GM23338 (cell line): ENCODE results near the gene BIN1. TPM values are rescaled to one million over a fixed set of nuclear protein-coding genes. Genes with fewer than 3 reads are reported as not detected.

ENCODE experiments used
- ATAC-seq: fragments of 200-7000 bp; cut with Tn5 transposase; 3 replicates; pipeline ENCODE4 v1.9.1; 2020
- DNase-seq: peaks from one replicate; pipeline ENCODE4 v3.0.0-alpha.2; 2015; ENCODE audit warnings: low spot score
- H2AFZ ChIP-seq: fragments of 200-600 bp; sonication (generic); 2 replicates; pipeline ENCODE4 v1.8.0; 2016; ENCODE audit warnings: antibody characterized with exemption, mild to moderate bottlenecking, moderate library complexity
- H3F3A ChIP-seq: fragments of 200-600 bp; sonication (generic); replicated peaks from 2 replicates; pipeline ENCODE4 v1.8.0; 2017; ENCODE audit warnings: antibody characterized with exemption, mixed run types, low read depth
- H3K27ac ChIP-seq: fragments of 200-600 bp; sonication (generic); 2 replicates; pipeline ENCODE4 v1.6.1; 2016; ENCODE audit warnings: low read depth
- H3K27me3 ChIP-seq: fragments of 200-600 bp; sonication (generic); 2 replicates; pipeline ENCODE4 v1.8.0; 2016; ENCODE audit warnings: mild to moderate bottlenecking, mixed run types, moderate library complexity; ENCODE audit not compliant: insufficient read depth
- H3K36me3 ChIP-seq: fragments of 200-600 bp; sonication (generic); 2 replicates; pipeline ENCODE4 v1.8.0; 2016; ENCODE audit warnings: mild to moderate bottlenecking; ENCODE audit not compliant: insufficient read depth
- H3K4me1 ChIP-seq: fragments of 200-600 bp; sonication (generic); 2 replicates; pipeline ENCODE4 v1.8.0; 2016; ENCODE audit warnings: mild to moderate bottlenecking, moderate library complexity; ENCODE audit not compliant: insufficient read depth
- H3K4me2 ChIP-seq: fragments of 200-600 bp; sonication (generic); 2 replicates; pipeline ENCODE4 v1.7.1; 2017; ENCODE audit warnings: mixed run types
- H3K4me3 ChIP-seq: fragments of 200-600 bp; sonication (generic); 2 replicates; pipeline ENCODE4 v1.6.1; 2016; ENCODE audit warnings: mixed run types
- H3K79me2 ChIP-seq: fragments of 200-600 bp; sonication (generic); replicated peaks from 2 replicates; pipeline ENCODE4 v1.8.0; 2017; ENCODE audit warnings: mild to moderate bottlenecking; ENCODE audit not compliant: insufficient read depth
- H3K9me2 ChIP-seq: fragments of 200-600 bp; sonication (generic); 2 replicates; pipeline ENCODE4 v1.8.0; 2017; ENCODE audit not compliant: insufficient read depth
- H4K20me1 ChIP-seq: fragments of 200-600 bp; sonication (generic); replicated peaks from 2 replicates; pipeline ENCODE4 v1.8.0; 2017; ENCODE audit warnings: mild to moderate bottlenecking; ENCODE audit not compliant: insufficient read depth
- H3K27ac Mint-ChIP-seq: 2 replicates; pipeline ENCODE4 v1.8.0; 2020; ENCODE audit warnings: inconsistent platforms, mild to moderate bottlenecking, moderate library complexity, mixed read lengths
- H3K27me3 Mint-ChIP-seq: 3 replicates; pipeline ENCODE4 v1.8.0; 2022; ENCODE audit warnings: low read depth, mild to moderate bottlenecking, moderate library complexity, mixed read lengths, inconsistent platforms; ENCODE audit not compliant: insufficient read depth, poor library complexity
- H3K36me3 Mint-ChIP-seq: 3 replicates; pipeline ENCODE4 v1.8.0; 2021; ENCODE audit warnings: low read depth, mild to moderate bottlenecking, inconsistent platforms, moderate library complexity, mixed read lengths
- H3K4me1 Mint-ChIP-seq: 3 replicates; pipeline ENCODE4 v1.8.0; 2020; ENCODE audit warnings: mild to moderate bottlenecking, inconsistent platforms, mixed read lengths
- H3K4me3 Mint-ChIP-seq: 3 replicates; pipeline ENCODE4 v1.8.0; 2021; ENCODE audit warnings: moderate library complexity, mild to moderate bottlenecking, inconsistent platforms, mixed read lengths
- H3K9me3 Mint-ChIP-seq: 3 replicates; pipeline ENCODE4 v1.8.0; 2020; ENCODE audit warnings: moderate library complexity, mild to moderate bottlenecking, inconsistent platforms, mixed read lengths
- CREB1 ChIP-seq: fragments of 250-450 bp; sonication (Bioruptor Pico); IDR thresholded peaks from 2 replicates; pipeline ENCODE4 v1.5.0; 2020; ENCODE audit warnings: low read depth, mild to moderate bottlenecking, moderate library complexity
- EZH2 ChIP-seq: fragments of 200-600 bp; sonication (generic); IDR thresholded peaks from one replicate; pipeline ENCODE4 v1.8.0; 2017; ENCODE audit warnings: antibody characterized with exemption, mild to moderate bottlenecking, low read depth; ENCODE audit not compliant: unreplicated experiment
- EZH2phosphoT487 ChIP-seq: fragments of 200-600 bp; sonication (generic); IDR thresholded peaks from one replicate; pipeline ENCODE4 v1.8.1; 2018; ENCODE audit warnings: antibody characterized with exemption; ENCODE audit not compliant: unreplicated experiment
- JUNB ChIP-seq: IDR thresholded peaks from one replicate; pipeline ENCODE4 v1.6.1; 2016; ENCODE audit warnings: antibody characterized with exemption; ENCODE audit not compliant: unreplicated experiment
- NANOG ChIP-seq: IDR thresholded peaks from 2 replicates; pipeline ENCODE4 v1.6.1; 2016; ENCODE audit warnings: antibody characterized with exemption, borderline replicate concordance
- POLR2AphosphoS5 ChIP-seq: IDR thresholded peaks from 2 replicates; pipeline ENCODE4 v1.6.1; 2016; ENCODE audit warnings: antibody characterized with exemption, low read depth
- STAT1 ChIP-seq: IDR thresholded peaks from one replicate; pipeline ENCODE4 v1.6.1; 2016; ENCODE audit warnings: antibody characterized with exemption; ENCODE audit not compliant: unreplicated experiment
- ZNF114 ChIP-seq: fragments of 250-450 bp; sonication (Bioruptor Pico); IDR thresholded peaks from 2 replicates; pipeline ENCODE4 v1.5.0; 2020; ENCODE audit warnings: mild to moderate bottlenecking, moderate library complexity
- ZNF331 ChIP-seq: fragments of 250-450 bp; sonication (Bioruptor Pico); IDR thresholded peaks from 2 replicates; pipeline ENCODE4 v1.5.0; 2020; ENCODE audit warnings: low read depth, mild to moderate bottlenecking, moderate library complexity
- polyA plus RNA-seq: library from polyadenylated mRNA; unstranded; fragments of >200 nt; fragmentation: Nextera tagmentation; extraction: Ambion mirVana; gene quantifications from 2 replicates; pipeline ENCODE4 v1.2.1, GENCODE V29; 2016
- total RNA-seq: library from RNA; depleted of rRNA; stranded (reverse); fragments of >200 nt; shearing (Covaris generic); gene quantifications from 2 replicates; pipeline ENCODE4 v1.2.3, GENCODE V29; 2014
- TF ChIP-seq, protein P1 (sequence below): fragments of 250-450 bp; sonication (Bioruptor Pico); IDR thresholded peaks from 2 replicates; pipeline ENCODE4 v1.5.0; 2020; ENCODE audit warnings: mild to moderate bottlenecking, moderate library complexity
- TF ChIP-seq, protein P2 (sequence below): IDR thresholded peaks from one replicate; pipeline ENCODE4 v1.6.1; 2018; ENCODE audit warnings: antibody characterized with exemption; ENCODE audit not compliant: unreplicated experiment
- TF ChIP-seq, protein P3 (sequence below): IDR thresholded peaks from 2 replicates; pipeline ENCODE4 v1.6.1; 2016; ENCODE audit warnings: antibody characterized with exemption
- TF ChIP-seq, protein P4 (sequence below), 2 experiments: fragments of 200-600 bp in 1 of 2; sonication (generic) in 1 of 2; conservative IDR thresholded peaks; 2 replicates each; pipeline versions ENCODE4 v1.5.1 to v1.6.1; 2016 to 2017; ENCODE audit warnings: antibody characterized with exemption in 2 of 2, low read depth in 2 of 2, mild to moderate bottlenecking in 2 of 2, moderate library complexity in 1 of 2

BIN1 gene
- total and polyA plus RNA-seq, 2 experiments from 2014 or later, result 30.1 to 56.4 TPM

DNA sequence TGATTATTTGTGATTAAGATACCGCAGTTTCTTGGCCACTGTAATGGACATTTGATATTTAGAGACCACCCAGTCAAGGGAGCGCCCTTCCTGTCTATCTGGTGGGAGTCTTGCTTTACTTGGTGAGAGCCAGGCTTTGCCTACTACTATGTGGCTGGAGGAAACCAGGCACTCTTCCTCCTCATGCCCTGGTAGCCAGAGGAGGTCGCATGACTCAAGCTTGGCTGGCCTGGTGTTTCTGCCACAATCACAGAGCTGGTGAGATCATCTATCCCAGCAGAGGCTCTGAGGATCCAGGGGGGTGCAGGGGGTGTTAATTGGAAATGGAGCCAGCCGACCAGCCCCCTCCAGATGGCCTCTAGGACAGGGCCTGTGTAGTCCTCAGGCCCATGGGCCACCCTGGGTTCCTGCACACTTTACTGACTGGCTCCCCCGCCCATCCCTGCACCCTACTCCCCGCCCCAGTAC is 46.8 kb upstream of the BIN1 start:
- H3K4me2 ChIP-seq, result no peak overlapping the region
- H3K4me3 Mint-ChIP-seq, result no peak overlapping the region

More for the DNA sequence above, 46.8 kb upstream of the BIN1 start:
- Histone ChIP-seq H4K20me1 (no peaks in the 10 kb centered on the region), H3K79me2 (no peaks in the 10 kb centered on the region), H3K36me3 (no peaks in the 10 kb centered on the region), H3K27ac (no peak overlapping the region), H3K27me3 (no peaks in the 10 kb centered on the region), H3F3A (no peaks in the 10 kb centered on the region), H2AFZ (no peak overlapping the region), H3K9me2 (no peaks in the 10 kb centered on the region), H3K4me1 (peaks cover 10% of the 10 kb centered on the region), H3K4me3 (no peak overlapping the region)
- TF ChIP-seq NANOG, result no peak
- TF ChIP-seq, protein P1, sequence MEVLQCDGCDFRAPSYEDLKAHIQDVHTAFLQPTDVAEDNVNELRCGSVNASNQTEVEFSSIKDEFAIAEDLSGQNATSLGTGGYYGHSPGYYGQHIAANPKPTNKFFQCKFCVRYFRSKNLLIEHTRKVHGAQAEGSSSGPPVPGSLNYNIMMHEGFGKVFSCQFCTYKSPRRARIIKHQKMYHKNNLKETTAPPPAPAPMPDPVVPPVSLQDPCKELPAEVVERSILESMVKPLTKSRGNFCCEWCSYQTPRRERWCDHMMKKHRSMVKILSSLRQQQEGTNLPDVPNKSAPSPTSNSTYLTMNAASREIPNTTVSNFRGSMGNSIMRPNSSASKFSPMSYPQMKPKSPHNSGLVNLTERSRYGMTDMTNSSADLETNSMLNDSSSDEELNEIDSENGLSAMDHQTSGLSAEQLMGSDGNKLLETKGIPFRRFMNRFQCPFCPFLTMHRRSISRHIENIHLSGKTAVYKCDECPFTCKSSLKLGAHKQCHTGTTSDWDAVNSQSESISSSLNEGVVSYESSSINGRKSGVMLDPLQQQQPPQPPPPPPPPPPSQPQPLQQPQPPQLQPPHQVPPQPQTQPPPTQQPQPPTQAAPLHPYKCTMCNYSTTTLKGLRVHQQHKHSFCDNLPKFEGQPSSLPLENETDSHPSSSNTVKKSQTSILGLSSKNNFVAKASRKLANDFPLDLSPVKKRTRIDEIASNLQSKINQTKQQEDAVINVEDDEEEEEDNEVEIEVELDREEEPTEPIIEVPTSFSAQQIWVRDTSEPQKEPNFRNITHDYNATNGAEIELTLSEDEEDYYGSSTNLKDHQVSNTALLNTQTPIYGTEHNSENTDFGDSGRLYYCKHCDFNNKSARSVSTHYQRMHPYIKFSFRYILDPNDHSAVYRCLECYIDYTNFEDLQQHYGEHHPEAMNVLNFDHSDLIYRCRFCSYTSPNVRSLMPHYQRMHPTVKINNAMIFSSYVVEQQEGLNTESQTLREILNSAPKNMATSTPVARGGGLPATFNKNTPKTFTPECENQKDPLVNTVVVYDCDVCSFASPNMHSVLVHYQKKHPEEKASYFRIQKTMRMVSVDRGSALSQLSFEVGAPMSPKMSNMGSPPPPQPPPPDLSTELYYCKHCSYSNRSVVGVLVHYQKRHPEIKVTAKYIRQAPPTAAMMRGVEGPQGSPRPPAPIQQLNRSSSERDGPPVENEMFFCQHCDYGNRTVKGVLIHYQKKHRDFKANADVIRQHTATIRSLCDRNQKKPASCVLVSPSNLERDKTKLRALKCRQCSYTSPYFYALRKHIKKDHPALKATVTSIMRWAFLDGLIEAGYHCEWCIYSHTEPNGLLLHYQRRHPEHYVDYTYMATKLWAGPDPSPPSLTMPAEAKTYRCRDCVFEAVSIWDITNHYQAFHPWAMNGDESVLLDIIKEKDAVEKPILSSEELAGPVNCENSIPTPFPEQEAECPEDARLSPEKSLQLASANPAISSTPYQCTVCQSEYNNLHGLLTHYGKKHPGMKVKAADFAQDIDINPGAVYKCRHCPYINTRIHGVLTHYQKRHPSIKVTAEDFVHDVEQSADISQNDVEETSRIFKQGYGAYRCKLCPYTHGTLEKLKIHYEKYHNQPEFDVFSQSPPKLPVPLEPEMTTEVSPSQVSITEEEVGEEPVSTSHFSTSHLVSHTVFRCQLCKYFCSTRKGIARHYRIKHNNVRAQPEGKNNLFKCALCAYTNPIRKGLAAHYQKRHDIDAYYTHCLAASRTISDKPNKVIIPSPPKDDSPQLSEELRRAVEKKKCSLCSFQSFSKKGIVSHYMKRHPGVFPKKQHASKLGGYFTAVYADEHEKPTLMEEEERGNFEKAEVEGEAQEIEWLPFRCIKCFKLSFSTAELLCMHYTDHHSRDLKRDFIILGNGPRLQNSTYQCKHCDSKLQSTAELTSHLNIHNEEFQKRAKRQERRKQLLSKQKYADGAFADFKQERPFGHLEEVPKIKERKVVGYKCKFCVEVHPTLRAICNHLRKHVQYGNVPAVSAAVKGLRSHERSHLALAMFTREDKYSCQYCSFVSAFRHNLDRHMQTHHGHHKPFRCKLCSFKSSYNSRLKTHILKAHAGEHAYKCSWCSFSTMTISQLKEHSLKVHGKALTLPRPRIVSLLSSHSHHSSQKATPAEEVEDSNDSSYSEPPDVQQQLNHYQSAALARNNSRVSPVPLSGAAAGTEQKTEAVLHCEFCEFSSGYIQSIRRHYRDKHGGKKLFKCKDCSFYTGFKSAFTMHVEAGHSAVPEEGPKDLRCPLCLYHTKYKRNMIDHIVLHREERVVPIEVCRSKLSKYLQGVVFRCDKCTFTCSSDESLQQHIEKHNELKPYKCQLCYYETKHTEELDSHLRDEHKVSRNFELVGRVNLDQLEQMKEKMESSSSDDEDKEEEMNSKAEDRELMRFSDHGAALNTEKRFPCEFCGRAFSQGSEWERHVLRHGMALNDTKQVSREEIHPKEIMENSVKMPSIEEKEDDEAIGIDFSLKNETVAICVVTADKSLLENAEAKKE (CRISPR knock-in tag), result no peak
- no peak for TF ChIP-seq EZH2phosphoT487
- no peak for TF ChIP-seq STAT1
- TF ChIP-seq, protein P2, sequence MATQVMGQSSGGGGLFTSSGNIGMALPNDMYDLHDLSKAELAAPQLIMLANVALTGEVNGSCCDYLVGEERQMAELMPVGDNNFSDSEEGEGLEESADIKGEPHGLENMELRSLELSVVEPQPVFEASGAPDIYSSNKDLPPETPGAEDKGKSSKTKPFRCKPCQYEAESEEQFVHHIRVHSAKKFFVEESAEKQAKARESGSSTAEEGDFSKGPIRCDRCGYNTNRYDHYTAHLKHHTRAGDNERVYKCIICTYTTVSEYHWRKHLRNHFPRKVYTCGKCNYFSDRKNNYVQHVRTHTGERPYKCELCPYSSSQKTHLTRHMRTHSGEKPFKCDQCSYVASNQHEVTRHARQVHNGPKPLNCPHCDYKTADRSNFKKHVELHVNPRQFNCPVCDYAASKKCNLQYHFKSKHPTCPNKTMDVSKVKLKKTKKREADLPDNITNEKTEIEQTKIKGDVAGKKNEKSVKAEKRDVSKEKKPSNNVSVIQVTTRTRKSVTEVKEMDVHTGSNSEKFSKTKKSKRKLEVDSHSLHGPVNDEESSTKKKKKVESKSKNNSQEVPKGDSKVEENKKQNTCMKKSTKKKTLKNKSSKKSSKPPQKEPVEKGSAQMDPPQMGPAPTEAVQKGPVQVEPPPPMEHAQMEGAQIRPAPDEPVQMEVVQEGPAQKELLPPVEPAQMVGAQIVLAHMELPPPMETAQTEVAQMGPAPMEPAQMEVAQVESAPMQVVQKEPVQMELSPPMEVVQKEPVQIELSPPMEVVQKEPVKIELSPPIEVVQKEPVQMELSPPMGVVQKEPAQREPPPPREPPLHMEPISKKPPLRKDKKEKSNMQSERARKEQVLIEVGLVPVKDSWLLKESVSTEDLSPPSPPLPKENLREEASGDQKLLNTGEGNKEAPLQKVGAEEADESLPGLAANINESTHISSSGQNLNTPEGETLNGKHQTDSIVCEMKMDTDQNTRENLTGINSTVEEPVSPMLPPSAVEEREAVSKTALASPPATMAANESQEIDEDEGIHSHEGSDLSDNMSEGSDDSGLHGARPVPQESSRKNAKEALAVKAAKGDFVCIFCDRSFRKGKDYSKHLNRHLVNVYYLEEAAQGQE, result no peak
- no peak for TF ChIP-seq ZNF114 (CRISPR knock-in tag)
- TF ChIP-seq CREB1 (CRISPR knock-in tag), result no peak
- TF ChIP-seq JUNB, result no peak
- no peak for TF ChIP-seq POLR2AphosphoS5
- TF ChIP-seq ZNF331 (CRISPR knock-in tag), result no peak
- TF ChIP-seq EZH2, result no peak
- TF ChIP-seq, protein P3, sequence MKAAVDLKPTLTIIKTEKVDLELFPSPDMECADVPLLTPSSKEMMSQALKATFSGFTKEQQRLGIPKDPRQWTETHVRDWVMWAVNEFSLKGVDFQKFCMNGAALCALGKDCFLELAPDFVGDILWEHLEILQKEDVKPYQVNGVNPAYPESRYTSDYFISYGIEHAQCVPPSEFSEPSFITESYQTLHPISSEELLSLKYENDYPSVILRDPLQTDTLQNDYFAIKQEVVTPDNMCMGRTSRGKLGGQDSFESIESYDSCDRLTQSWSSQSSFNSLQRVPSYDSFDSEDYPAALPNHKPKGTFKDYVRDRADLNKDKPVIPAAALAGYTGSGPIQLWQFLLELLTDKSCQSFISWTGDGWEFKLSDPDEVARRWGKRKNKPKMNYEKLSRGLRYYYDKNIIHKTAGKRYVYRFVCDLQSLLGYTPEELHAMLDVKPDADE, result no peak
- TF ChIP-seq, protein P4, sequence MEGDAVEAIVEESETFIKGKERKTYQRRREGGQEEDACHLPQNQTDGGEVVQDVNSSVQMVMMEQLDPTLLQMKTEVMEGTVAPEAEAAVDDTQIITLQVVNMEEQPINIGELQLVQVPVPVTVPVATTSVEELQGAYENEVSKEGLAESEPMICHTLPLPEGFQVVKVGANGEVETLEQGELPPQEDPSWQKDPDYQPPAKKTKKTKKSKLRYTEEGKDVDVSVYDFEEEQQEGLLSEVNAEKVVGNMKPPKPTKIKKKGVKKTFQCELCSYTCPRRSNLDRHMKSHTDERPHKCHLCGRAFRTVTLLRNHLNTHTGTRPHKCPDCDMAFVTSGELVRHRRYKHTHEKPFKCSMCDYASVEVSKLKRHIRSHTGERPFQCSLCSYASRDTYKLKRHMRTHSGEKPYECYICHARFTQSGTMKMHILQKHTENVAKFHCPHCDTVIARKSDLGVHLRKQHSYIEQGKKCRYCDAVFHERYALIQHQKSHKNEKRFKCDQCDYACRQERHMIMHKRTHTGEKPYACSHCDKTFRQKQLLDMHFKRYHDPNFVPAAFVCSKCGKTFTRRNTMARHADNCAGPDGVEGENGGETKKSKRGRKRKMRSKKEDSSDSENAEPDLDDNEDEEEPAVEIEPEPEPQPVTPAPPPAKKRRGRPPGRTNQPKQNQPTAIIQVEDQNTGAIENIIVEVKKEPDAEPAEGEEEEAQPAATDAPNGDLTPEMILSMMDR (conservative IDR thresholded peaks at IDR 0.05; ENCODE audit: low read depth in 2 of 2), result no peak
- Mint-ChIP-seq H3K36me3 (peaks cover 4% of the 10 kb centered on the region; the same call in 2 of the 3 replicates), H3K4me1 (peaks cover 14% of the 10 kb centered on the region; the same call in 2 of the 3 replicates), H3K27ac (no peak overlapping the region), H3K9me3 (peaks cover 22% of the 10 kb centered on the region; the same call in 2 of the 3 replicates), H3K27me3 (peaks cover 14% of the 10 kb centered on the region)
- DNase-seq (no peak), ATAC-seq (no peak)
